Activated naive CD4-positive, alpha-beta T cell treated with Interleukin-2 at 50 U/mL for 16 hours (primary cell): Measurements from ENCODE around the gene BRIP1.
"Not testable (repeated sequence)": the region's sequence is repeated elsewhere in the genome, so short reads cannot be mapped to it uniquely, and the experiment has no call there.

Source experiments
- DNase-seq: peaks from one replicate; pipeline ENCODE4 v3.0.0-alpha.2; 2020

BRIP1 gene

GRCh38 chr17:61826866-61827265 lies 36.5 kb downstream of the BRIP1 start:
- not testable (repeated sequence) for DNase-seq

- DNase-seq: not testable (repeated sequence)
These were observed 37.1 kb downstream of the BRIP1 start for GRCh38 chr17:61826198-61826597.

GRCh38 chr17:61825448-61826137 lies 37.7 kb downstream of the BRIP1 start:
- DNase-seq: no peak

GRCh38 chr17:61822326-61823285 lies 40.7 kb downstream of the BRIP1 start:
- no peak for DNase-seq

GRCh38 chr17:61821655-61822054 lies 41.7 kb downstream of the BRIP1 start:
- no peak for DNase-seq

DNA sequence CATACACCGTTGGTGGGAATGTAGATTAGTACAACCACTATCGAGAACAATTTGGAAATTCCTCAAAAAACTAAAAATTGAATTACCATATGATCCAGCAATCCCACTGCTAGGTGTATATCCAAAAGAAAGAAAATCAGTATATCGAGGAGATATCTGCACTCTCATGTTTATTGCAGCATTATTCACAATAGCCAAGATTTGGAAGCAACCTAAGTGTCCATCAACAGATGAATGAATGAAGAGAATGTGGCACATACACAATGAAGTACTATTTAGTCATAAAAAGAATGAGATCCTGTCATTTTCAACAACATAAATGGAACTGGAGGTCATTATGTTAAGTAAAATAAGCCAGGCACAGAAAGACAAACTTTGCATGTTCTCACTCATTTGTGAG lies 44.1 kb downstream of the BRIP1 start:
- DNase-seq: not testable (repeated sequence)

DNA sequence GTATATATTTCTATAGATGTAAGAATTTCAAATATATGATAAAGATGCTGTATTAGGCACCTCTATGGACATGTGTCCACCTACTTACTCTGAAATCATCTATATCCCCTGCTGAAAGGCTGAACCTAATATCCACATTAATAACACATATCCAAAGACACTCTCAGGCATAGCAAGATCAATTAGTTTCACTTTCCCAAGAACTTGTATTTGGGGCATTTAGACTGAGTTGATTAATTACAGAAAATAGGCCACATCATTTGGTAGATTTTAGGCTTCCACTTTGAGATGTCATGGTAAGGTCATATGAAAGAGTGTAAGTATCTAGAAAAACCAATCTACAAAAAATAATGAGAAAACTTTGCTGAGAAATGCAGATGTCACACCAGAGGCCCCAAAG lies 45.1 kb downstream of the BRIP1 start:
- DNase-seq: no peak

DNA sequence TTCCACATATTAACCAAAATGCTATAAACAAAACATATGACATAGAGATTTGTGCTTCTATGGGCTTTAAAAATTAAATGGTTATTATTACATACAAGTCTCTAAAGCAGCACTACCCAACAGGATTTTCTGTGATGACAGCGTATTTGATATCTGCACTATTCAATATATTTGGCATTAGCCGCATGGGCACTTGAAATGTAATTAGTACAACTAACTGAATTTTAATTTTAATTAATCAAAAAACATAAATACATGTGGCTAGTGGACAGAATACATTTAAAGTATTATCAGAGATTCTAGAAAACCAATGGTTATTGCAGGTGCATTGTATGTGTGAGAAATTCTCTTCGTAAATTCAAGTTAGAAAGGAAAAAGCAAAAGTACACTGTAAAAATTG lies 45.9 kb downstream of the BRIP1 start:
- DNase-seq: no peak

DNA sequence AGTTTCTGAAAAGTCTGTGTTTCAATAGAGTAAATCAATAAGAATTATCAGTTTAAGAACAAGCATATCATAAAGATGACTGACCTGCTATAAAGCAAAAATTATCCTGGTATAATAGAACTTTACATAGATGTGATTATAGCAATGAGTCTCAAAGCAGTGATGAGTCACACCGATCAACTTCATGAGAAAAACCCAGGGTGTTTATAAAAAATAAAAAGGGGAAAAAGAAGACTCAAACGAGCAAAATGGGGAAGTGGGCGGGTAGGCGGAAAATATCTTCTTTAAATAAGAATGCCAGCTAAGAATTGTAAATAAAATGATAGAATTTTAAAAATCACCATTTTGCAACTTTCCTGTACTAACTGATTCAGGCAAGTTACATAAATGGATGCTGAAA lies 46.8 kb downstream of the BRIP1 start:
- no peak for DNase-seq

DNA sequence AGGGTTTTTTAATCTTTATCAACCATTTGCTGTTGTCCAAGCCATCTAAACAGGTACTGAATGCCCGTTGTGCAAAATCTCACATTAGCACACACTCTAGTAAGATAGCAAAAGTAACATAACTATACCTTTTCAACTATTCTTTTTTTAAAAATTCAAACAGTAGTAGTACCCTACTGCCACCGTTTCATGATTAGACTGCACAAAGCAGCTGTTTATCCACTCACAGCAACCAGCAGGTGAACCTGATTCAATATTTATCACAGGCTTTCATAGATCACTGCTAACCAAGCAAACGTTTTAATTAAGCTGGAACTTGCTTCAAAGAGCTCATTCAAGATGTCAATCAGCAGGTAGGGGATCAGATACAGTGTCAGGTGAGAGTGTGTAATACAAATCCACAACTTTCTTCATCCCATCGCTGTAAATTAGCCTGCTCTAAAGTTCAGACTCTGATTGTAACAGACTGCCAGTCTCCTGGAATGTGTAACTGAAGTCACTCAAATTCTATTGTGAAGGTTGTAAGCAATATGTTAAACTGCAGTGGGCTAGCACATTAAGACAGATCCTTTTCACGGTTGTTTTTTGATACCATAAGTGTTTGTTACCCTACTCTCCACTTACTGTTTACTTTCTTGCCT lies 47.3 kb downstream of the BRIP1 start:
- no peak for DNase-seq

GRCh38 chr17:61814485-61814884 lies 48.8 kb downstream of the BRIP1 start:
- DNase-seq: no peak

GRCh38 chr17:61813211-61813610 lies 50.1 kb downstream of the BRIP1 start:
- no peak for DNase-seq

- DNase-seq: no peak
These were observed 50.6 kb downstream of the BRIP1 start for GRCh38 chr17:61812747-61813146.

DNA sequence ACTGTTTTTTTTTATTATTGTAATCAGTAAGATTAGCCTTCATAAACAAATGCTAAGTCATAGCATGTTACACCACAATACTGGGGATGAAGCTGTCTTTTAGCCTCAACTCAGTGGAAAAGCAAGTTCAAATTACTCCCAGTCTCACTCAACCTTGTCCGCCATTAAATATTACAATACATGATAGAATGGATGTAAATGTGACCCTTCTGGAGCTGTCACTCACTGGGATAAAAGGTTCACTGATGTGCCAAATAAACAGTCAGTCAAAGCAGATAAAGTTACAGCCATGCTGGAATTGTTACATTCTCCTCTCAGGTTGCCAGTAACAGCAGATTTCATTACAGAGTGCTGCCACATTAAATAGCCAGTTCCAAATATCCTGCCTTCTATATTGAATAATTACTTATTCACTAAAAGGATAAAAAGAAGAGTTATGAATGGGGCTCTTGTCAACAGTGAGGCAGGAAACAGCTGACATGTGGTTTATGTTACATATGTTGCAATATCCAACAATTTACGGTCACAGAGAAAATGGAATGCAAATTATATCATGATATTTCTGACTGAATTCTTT lies 53.4 kb downstream of the BRIP1 start:
- DNase-seq: no peak

DNA sequence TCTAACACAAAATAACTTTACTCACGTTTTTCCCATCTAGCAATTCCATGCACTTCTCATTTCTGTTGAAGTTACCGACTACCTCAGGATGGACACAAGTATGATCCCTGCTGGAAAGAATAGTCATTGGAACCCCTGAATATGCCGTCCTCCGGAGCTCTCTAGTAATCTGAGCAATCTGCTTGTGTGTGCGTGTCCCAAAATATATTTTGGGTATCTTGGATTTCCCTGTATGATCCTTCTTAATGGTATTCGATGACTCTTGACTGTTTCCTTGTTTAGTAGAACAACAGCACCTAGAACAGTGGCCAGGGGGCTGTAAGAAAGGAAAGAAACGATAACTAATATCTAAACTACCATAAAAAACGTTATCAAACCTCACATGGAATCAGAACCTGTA lies 54.9 kb downstream of the BRIP1 start:
- DNase-seq: no peak

DNA sequence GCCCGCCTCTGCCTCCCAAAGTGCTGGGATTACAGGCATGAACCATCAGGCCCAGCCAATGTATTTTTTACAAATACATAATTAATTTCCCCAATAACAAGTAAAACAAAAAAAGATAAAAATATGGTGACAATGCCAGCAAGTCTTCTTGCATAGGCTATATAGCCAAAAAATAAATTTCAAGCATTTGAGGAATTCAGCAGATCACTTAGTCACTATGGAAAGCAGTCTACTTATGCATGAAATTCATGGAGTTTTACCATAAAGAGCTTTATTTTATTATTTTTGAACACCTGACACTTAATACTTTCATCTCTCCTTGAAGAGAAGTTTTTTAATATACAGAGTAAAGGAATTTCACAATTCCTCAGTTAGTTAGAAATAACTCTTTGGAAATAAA lies 56.4 kb downstream of the BRIP1 start:
- no peak for DNase-seq

DNA sequence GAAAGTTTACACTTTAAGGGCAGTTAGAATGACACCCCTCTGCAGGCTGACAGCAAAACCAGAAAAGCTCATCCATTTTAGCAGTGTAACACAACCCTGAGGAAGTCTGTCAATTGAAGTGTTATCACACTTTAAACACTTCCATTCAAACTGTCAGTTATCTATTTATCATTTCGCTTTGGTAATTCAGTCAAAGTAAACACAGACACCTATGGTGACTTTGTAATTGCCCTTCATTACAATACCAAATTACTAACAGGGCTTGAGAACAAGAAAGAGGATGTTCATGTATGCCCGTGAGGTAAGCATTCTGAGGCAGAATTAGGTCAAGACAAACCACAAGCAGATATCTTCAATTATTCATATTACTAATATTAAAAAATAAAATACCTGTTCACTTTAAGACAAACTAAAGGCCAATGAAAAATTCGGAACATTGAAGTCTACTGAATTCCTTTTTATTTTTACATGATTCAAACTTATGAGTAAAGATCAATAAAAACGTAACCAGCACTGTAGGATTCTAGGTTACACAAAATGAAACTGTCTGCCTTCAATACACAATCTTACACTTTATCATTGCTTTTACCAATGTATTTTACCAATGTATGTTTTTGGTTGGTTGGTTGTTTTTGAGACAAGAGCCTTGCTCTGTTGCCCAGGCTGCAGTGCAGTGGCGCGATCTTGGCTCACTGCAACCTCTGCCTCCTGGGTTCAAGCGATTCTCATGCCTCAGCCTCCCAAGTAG lies 57.1 kb downstream of the BRIP1 start:
- DNase-seq: no peak

GRCh38 chr17:61805399-61805798 lies 57.9 kb downstream of the BRIP1 start:
- no peak for DNase-seq

GRCh38 chr17:61803796-61804195 lies 59.5 kb downstream of the BRIP1 start:
- DNase-seq: no peak

DNA sequence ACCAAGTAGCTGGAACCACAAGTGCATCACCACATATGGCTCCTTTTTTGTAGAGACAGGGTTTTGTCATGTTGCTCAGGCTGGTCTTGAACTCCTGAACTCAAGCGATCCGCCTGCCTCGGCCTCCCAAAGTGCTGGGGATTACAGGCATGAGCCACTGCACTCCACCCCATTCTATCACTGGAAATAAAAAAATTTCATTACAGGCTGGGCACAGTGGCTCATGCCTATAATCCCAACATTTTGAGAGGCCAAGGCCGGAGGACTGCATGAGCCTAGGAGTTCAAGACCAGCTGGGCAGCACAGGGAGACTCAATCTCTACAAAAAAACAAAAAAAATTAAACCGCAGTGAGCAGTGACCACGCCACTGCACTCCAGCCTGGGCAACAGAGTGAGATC lies 60.1 kb downstream of the BRIP1 start:
- DNase-seq: no peak

DNA sequence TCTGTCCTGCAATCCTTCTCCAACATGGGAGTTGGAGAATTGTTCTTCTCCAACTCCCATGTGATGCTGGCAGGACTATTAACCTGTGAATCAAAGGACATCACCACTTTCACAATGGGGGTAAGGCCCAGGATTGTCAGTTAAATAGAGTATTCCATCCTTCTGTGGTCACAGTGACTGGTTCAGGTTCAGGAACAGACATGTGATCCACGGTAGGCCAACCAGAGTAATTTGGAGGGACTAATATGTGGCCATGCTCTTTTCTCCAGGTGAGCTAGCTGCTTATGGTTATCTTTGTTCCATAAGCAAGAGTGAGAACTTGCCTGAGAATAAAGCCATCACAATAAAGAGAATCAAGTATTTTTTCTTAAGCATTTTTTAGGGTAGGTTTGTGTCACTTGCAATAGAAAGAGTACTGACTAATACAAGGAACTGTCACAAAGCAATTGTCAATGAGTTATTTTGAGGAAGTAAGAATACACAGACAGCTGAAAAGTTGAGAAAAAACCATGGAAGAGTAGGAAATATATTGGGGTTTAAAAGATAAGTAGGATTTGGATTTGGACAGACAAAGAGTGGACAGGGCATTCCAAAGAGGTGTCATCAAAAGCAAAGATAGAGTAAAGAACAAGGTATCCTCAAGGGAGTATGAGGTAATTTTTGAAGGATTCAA lies 63.4 kb downstream of the BRIP1 start:
- no peak for DNase-seq

DNA sequence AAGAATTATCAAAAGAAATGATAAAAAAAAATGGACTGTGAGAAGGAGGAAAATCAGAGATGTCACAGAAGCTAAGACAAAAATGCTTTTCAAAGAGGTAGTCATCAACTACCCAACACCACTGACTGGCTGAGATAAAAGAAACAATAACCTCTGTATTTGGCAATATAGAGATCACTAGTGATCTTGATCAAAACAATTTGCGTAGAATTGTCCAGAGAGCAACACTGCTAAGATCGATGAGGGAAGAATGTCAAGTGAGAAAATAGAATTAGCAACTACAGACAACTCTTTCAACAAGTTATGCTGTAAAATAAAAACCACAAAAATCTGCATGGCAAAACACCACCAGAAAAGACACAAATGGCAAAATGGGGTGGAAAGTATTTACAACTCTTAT lies 66.0 kb downstream of the BRIP1 start:
- DNase-seq: no peak
